Measurements from ENCODE around the gene ANXA2R.
"Not testable (repeated sequence)": the region's sequence is repeated elsewhere in the genome, so short reads cannot be mapped to it uniquely, and the experiment has no call there.

- not testable (repeated sequence) for TF ChIP-seq POLR2AphosphoS5, CTCF (IDR thresholded peaks at IDR 0.05)
Observed at GRCh38 chr5:43077446-43078191, 37.5 kb upstream of the ANXA2R start.
